HG03558 (cell line): ENCODE data around the gene INKA1.

Experiments used
- ATAC-seq: cut with Tn5 transposase; IDR thresholded peaks from one replicate; pipeline ENCODE4 v1.9.1; 2021; ENCODE audit warnings: moderate number of reproducible peaks; ENCODE audit not compliant: unreplicated experiment; ENCODE audit errors: extremely low read depth

INKA1 gene

DNA sequence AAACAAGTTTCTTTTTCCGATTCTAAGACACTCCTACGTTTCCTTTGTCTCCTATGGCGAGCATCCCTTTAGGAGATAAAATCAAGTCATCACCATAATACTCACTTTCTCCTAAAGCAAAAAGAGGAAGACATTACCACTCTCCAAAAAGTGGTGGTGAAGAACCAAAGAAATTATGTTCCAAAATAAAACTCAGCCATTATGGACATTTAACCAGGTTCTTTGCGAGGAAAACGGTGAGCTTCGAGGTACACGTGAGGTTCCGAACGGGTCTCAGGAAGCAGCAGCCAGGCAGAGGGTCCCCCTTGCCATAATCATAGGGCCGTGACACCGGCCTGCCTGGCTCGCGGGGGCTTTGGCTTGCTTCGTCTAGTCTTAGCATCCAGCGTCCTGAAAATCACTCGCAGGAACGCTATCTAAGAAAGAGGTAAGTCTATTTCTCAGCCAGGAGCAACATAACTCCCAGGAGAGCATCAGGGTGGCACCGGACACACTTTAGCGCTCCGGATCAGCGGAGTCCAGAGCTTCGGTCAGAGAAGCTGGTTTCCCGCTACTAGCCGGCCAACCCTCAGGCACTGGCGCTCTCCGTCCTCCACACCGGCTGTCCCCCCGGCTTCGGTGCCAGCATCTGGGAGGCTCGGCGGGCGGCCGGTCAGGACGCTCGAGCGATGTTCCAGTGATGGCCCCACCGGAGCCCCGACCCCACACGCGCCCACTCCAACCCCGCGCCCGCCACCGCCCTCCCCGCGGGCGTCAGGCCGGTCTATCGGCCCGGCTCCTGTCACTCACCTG, 17.3 kb upstream of the INKA1 start:
- peak; percentile 22 for ATAC-seq

DNA sequence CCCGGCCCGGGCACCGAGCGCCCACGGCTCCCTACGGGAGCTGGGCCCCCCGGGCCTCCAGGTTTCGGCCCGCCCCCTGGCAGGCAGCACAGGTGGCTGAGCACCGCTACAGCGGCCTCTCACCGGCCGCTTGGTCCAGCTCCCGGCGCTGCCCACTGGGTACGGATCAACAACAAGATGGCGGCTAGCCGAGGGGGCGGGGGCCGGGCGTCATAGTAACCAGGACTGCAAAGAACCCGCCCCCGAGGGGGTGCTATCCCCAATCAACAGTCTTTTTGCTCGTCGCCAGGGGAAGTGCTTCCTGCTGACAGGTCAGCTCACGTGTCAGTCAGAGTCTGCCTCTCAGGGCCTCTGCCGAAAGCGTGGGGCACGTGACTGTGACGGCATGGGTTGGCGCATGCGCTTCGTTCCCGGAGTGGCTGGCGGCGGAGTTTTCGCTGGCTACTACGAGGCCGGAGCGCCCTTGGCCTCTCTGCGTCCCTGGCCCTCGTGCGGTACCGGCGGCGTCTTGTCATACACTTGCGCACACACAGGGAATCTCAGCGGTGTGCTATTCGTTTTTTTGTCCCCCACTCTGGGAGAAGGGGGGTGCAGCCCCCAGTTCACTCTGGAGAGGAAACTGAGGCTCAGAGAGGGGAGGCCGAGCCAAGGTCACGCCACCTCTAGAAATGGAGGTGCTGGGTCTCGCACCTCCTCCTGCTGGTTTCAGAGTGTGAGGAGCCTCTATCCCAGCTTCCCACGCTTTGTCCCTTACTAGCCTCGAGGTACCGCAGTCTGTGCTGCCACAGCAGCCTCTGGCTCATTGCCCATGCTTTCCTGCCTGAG, 16.5 kb upstream of the INKA1 start, which contains the start of gene IP6K1:
IP6K1 (minus strand) TSS at position 186 of the 825 bp plus-strand sequence. CDS start 38,502 bp downstream, outside the sequence.
- peak; percentile 98 for ATAC-seq

- ATAC-seq, result no peak
Measured at GRCh38 chr3:49787182-49787464, 15.9 kb upstream of the INKA1 start.

GRCh38 chr3:49787536-49787935, 15.5 kb upstream of the INKA1 start:
- no peak for ATAC-seq

- no peak for ATAC-seq
Measured at GRCh38 chr3:49788056-49788455, 15.0 kb upstream of the INKA1 start.

- ATAC-seq, result no peak
Measured at GRCh38 chr3:49790626-49791411, 12.2 kb upstream of the INKA1 start.

DNA sequence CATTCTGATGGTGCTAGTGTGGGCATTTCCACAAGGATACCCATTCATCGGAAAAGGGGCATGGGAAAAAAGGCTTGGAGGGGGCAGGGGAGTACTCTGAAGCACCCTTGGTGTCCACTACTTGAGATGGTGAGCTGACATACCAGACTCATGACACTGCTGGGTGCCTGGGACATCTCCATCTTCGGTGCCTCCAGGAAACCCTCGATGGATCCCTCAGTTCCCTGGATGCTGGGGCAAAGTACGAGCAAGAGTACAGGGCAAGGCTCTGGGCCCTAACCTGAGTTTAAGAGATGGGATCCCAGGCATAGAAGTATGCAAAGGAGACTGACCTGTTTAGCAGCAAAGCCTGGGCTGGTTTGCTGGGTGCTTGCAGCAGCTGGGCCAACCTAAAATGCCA, 11.5 kb upstream of the INKA1 start:
- ATAC-seq, result no peak

- ATAC-seq, result no peak
Measured at GRCh38 chr3:49792371-49793150, 10.5 kb upstream of the INKA1 start.

GRCh38 chr3:49793486-49794085, 9.5 kb upstream of the INKA1 start:
- no peak for ATAC-seq

DNA sequence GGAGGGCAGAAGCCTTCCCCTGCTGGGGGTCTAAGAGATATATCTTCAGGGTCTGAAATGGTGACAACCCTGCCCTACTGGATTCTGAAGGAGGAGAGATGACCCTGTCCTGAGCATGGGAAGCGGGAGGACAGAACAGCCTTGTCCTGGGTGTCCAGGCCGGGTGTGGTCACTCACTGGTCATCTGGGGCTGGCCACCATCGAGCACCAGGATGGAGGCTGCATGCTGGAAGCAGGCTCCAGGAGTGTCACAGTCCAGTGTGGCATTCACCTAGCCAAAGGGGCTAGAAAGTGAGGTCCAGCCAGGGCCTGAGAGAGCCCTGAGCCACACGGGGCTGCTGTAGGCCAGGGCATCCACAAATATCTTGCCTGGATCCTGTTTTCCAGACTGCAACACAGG, 8.6 kb upstream of the INKA1 start:
- no peak for ATAC-seq

DNA sequence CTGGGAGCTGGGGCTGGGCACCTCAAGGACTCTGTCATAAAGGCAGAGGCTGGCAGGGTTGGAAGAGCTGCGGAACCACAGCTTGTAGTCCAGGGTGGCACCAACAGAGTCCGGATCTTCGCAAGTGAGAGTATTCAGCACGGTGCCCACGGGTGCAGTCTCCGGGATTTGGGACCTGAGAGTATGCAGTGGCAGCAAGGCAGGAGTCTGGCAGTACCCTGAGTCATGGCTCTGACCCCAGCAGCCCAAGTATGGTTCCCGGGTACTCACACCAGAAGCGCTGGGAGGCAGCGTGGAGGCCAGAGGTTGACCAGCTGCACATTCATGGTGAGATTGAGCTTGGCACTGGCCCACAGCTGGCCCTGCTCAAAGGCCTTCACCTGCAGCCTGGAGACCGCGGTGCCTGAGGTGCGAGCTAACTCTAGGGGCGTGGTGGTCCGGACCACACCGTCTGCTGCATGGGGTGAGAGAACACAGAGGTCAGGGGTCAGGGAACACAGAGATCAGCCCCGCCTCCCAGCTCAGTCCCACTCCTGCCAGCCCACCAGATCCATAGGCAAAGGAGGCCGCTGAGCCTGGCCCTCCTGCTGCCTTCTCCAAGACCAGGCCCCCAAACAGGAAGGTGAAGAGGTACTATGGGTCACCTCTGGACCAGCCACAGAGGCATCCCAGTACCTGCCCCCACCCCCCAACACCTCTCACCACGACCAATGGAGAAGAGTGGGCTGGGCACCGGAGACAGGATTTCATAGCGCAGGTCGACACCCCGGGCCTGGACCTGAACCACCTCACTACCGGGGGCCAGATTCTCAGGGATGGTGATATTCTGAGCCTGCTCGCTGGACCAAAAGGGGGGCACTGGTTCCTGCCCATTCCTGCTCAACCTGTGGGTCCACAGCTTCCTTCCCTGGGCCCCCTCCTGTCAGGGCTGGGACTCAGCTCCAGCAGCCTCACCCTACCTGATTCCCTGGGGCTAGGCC, 7.8 kb upstream of the INKA1 start:
- no peak for ATAC-seq

DNA sequence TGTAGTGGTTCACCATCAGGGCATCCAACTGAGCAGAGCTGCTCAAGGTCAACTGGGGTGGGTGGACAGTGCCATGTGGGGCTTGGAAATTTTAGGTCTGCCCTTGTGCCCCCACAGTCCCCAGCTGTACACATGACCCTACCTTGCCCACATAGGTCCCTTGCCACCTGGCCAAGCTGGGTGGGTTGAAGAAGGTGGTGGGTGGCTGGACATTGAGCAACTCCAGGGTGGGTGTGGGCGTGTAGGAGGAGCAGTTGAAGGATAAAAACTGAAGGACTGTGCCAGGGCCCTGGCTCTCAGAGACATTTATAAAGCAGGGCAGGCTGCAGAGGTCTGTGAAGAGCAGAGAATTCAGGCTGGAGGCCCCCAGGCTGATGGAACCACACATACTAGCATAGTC, 4.0 kb upstream of the INKA1 start:
- no peak for ATAC-seq

DNA sequence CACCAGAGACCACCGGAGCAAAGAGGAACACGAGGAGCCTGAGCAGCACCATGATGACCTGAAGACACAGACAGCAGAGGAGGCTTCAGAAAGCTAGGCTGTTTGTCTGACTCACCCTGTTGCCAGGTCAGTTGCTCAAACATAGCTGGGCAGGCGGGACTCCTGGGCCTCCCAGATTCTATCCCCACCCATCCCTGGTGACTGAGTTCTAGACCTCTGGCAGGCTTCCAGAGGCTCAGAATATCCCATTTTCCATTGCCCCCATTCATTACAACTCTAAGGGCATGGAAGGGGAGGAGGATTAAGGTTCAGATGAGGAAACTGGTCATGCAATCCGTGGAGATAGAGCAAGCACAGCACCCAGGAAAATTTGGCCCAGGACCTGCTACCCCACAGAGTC, 3.3 kb upstream of the INKA1 start, which contains the start of gene CDHR4:
CDHR4 (minus strand) TSS at position 113 of the 400 bp plus-strand sequence; CDS start at position 52, 61 bp downstream.
- no peak for ATAC-seq

- ATAC-seq, result no peak
Measured at GRCh38 chr3:49801160-49801559, 1.9 kb upstream of the INKA1 start.

- ATAC-seq, result no peak
Measured at GRCh38 chr3:49803465-49804140, 542 bp downstream of the INKA1 start.

DNA sequence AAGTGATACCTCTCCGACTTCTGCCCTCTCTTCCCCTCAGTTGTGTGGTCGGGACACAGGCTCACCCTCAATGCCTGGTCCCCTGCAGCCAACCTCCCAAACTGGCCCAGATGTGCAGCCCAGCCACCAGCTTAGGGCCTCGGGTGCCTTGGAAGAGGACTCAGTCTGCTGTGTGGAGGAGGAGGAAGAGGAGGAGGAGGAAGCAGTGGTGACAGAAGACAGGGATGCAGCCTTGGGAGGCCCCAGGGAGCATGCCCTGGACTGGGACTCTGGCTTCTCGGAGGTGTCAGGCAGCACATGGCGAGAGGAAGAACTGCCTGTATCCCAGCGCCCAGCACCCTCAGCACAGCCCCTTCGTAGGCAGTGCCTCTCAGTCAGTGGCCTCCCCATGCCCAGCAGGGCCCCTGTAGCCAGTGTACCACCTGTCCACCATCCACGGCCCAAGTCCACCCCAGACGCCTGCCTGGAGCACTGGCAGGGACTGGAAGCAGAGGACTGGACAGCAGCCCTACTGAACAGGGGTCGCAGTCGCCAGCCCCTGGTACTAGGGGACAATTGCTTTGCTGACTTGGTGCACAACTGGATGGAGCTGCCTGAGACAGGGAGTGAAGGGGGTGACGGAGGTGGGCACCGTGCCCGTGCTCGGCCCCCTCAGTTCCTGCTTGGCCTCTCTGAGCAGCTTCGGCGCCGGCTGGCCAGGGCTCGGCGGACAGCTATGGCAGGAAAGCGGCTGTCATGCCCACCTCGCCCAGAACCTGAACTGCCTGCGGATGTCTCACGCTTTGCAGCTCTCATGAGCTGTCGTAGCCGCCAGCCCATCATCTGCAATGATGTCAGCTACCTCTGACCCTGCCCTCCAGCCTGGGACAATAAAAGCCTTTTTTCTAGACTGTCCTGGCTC, 1.3 kb downstream of the INKA1 start:
- no peak for ATAC-seq

GRCh38 chr3:49805367-49805782, 2.3 kb downstream of the INKA1 start:
- ATAC-seq, result no peak
